Activated CD4-positive, alpha-beta T cell treated with anti-CD3 and anti-CD28 coated beads for 36 hours (primary cell): ENCODE data around the gene CIDEA. TPM values are rescaled to one million over a fixed set of nuclear protein-coding genes. Genes with fewer than 3 reads are reported as not detected.

Source experiments
- ATAC-seq: fragments of 200-7000 bp; cut with Tn5 transposase; one replicate; pipeline ENCODE4 v1.10.0; 2021; ENCODE audit warnings: mild to moderate bottlenecking, moderate library complexity
- CTCF ChIA-PET: fragments of 350-600 bp; sonication (Branson Sonifier 250); formaldehyde crosslinking; loops from one replicate; lab custom pipeline; 2021; ENCODE audit warnings: antibody characterized with exemption; lab: Charles Lee
- POLR2A ChIA-PET: fragments of 350-600 bp; sonication (Branson Sonifier 250); formaldehyde crosslinking; loops from one replicate; lab custom pipeline; 2021; ENCODE audit warnings: antibody characterized with exemption, inconsistent platforms; lab: Charles Lee
- DNase-seq: peaks from one replicate; pipeline ENCODE4 v3.0.0-alpha.2; 2020
- H3K27ac Mint-ChIP-seq: one replicate; pipeline ENCODE4 v1.8.0; 2021; ENCODE audit warnings: mixed read lengths
- H3K27me3 Mint-ChIP-seq: one replicate; pipeline ENCODE4 v1.8.0; 2021; ENCODE audit warnings: mixed read lengths
- H3K36me3 Mint-ChIP-seq: one replicate; pipeline ENCODE4 v1.8.0; 2021; ENCODE audit warnings: low read depth, mixed read lengths
- H3K4me1 Mint-ChIP-seq: one replicate; pipeline ENCODE4 v1.8.0; 2021; ENCODE audit warnings: mixed read lengths
- H3K4me3 Mint-ChIP-seq: one replicate; pipeline ENCODE4 v1.8.0; 2021; ENCODE audit warnings: mild to moderate bottlenecking, moderate library complexity, mixed read lengths
- H3K9me3 Mint-ChIP-seq: one replicate; pipeline ENCODE4 v1.8.0; 2021; ENCODE audit warnings: low read depth, mixed read lengths
- intact Hi-C, 2 experiments: fragments of 100-400 bp; cut with DNase I in 1 of 2; cut with micrococcal nuclease in 1 of 2; formaldehyde crosslinking; loops; one replicate each; pipeline versions ENCODE4 v1.14.2 to v1.15.1; 2022 to 2024; cut with DNase I, micrococcal nuclease
- total RNA-seq, 2 experiments: library from RNA; stranded (reverse); gene quantifications; one replicate each; pipeline ENCODE4 v1.2.3, GENCODE V29; 2021

The CIDEA gene
- total RNA-seq, 2 experiments from 2014 or later = not detected

- Mint-ChIP-seq H3K27ac (no peak overlapping the region), H3K4me1 (no peaks in the 10 kb centered on the region), H3K27me3 (peaks cover 8% of the 10 kb centered on the region), H3K36me3 (no peaks in the 10 kb centered on the region), H3K9me3 (no peaks in the 10 kb centered on the region), H3K4me3 (no peak overlapping the region)
- intact Hi-C loops = no loop called here
- ChIA-PET POLR2A (no interaction called here), CTCF (interaction anchor here (0.8 kb wide), 1 partner anchor 43 kb away, joined by 3 read pairs; no protein-coding TSS in a partner anchor)
- ATAC-seq (no peak), DNase-seq (no peak)
Measured at GRCh38 chr18:12278741-12279682, 24.9 kb downstream of the CIDEA start.

DNA sequence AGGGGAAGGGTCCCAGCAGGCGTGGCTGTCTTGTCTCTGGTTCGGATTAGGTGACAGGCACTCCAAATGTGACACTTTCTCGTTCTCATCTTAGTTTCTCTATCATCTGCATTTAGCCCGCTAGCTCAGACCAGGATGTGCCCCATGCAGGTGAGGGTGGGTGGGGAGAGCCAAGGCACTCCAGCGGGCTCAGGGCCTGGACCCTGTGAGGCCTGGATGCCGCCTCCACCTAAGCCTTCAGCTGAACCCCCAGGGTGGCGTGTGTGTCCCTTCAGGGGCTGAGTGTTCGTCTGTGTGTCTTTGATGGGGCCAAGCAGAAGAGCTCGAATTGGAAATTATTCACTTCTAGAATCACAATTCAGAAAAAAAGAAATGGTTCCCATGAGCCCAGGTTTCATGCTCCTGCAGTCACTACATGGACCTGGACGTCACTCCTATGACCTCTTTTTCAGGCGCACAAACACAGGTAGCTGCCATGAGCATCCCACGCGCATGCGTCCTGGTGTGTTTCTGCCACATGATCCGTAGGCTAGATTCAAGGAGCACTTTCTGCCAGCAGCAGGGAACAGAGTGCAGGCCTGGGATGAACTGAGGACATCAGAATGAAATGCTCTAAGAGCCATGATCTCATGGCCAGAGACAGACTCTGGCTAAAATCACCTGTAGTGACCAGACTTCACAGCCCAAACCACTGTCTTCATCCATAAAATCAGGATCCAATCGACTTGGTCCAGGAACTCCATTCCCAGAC lies 25.8 kb downstream of the CIDEA start:
- no peak overlapping the region for H3K27ac Mint-ChIP-seq
- no peaks in the 10 kb centered on the region for H3K4me1 Mint-ChIP-seq
- H3K4me3 Mint-ChIP-seq = no peak overlapping the region
- ChIA-PET CTCF (interaction anchor here (1.0 kb wide), 1 partner anchor 8 kb away, joined by 3 read pairs; no protein-coding TSS in a partner anchor), POLR2A (no interaction called here)
- H3K9me3 Mint-ChIP-seq = no peaks in the 10 kb centered on the region
- intact Hi-C loops = no loop called here
- DNase-seq (no peak), ATAC-seq (no peak)
- peaks cover 7% of the 10 kb centered on the region for H3K27me3 Mint-ChIP-seq
- no peaks in the 10 kb centered on the region for H3K36me3 Mint-ChIP-seq

GRCh38 chr18:12281861-12282260 lies 27.7 kb downstream of the CIDEA start:
- DNase-seq = no peak
- Mint-ChIP-seq H3K4me1 (no peaks in the 10 kb centered on the region), H3K27me3 (peaks cover 4% of the 10 kb centered on the region), H3K4me3 (no peak overlapping the region), H3K9me3 (no peaks in the 10 kb centered on the region), H3K27ac (no peak overlapping the region), H3K36me3 (no peaks in the 10 kb centered on the region)
- ChIA-PET POLR2A (interaction anchor here (0.6 kb wide), 1 partner anchor 220 kb away, joined by 4 read pairs; no protein-coding TSS in a partner anchor), CTCF (no interaction called here)
- ATAC-seq = no peak
- intact Hi-C loops = no loop called here

DNA sequence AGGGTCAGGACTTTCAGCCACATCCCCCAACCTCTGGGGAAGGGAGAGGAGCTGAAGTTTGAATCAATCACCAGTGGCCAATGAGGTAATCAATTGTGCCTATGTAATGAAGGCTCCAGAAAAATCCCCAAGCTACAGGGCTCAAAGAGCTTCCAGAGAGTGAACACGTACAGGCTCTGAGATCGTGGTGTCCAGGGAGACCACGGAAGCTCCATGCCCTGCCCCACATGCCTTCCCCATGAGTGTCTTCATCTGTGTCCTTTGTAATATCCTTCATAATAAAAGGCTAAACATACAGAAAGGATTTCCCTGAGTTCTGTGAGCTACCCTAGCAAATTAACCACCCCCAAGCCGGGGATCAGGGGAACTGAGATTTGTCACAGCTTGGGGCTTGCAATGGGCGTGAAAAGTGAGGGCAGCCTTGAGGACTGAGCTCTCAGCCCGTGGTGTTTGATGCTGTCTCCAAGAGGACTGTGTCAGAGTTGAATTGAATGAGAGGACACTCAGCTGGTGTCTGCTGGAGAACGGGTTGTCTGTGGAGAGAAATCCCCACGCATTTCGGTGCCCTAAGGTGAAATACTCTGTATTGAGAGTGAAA lies 28.4 kb downstream of the CIDEA start:
- no peaks in the 10 kb centered on the region for H3K4me1 Mint-ChIP-seq
- ChIA-PET POLR2A (no interaction called here), CTCF (interaction anchor here (1.0 kb wide), 1 partner anchor 29 kb away, joined by 3 read pairs; no protein-coding TSS in a partner anchor)
- intact Hi-C loops = no loop called here
- no peak overlapping the region for H3K27ac Mint-ChIP-seq
- H3K4me3 Mint-ChIP-seq = no peak overlapping the region
- no peak for DNase-seq
- ATAC-seq = no peak
- H3K27me3 Mint-ChIP-seq = peaks cover 4% of the 10 kb centered on the region
- H3K9me3 Mint-ChIP-seq = no peaks in the 10 kb centered on the region
- no peaks in the 10 kb centered on the region for H3K36me3 Mint-ChIP-seq

DNA sequence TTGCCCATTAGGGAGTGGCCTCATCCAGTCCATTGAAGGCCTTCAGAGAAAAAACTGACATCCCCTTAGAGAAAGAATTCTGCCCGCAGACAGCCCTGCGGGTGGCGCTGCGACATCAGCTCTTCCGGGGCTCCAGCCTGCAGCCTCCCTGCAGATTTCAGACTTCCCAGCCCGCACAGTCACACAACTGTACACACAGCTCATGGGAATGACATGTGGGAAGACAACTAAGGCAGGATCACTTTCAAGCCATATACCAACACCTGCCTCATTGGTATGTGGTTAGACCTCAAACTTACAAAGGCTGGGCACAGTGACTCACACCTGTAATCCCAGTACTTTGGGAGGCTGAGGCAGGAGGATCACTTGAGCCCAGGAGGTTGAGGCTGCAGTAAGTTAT lies 29.1 kb downstream of the CIDEA start:
- H3K27ac Mint-ChIP-seq = no peak overlapping the region
- ATAC-seq (no peak), DNase-seq (no peak)
- peaks cover 4% of the 10 kb centered on the region for H3K4me1 Mint-ChIP-seq
- no peaks in the 10 kb centered on the region for H3K9me3 Mint-ChIP-seq
- H3K27me3 Mint-ChIP-seq = peaks cover 9% of the 10 kb centered on the region
- H3K4me3 Mint-ChIP-seq = no peak overlapping the region
- CTCF ChIA-PET = interaction anchor here (0.8 to 1.0 kb wide), 2 partner anchors 28 to 875 kb away, joined by 3 to 4 read pairs; no protein-coding TSS in a partner anchor
- intact Hi-C loops = no loop called here
- no peaks in the 10 kb centered on the region for H3K36me3 Mint-ChIP-seq
- POLR2A ChIA-PET = no interaction called here

GRCh38 chr18:12283666-12284065 lies 29.5 kb downstream of the CIDEA start:
- CTCF ChIA-PET = interaction anchor here (0.8 kb wide), 1 partner anchor 875 kb away, joined by 4 read pairs; no protein-coding TSS in a partner anchor
- DNase-seq (no peak), ATAC-seq (no peak)
- no peak overlapping the region for H3K27ac Mint-ChIP-seq
- no peaks in the 10 kb centered on the region for H3K9me3 Mint-ChIP-seq
- peaks cover 4% of the 10 kb centered on the region for H3K4me1 Mint-ChIP-seq
- no peak overlapping the region for H3K4me3 Mint-ChIP-seq
- H3K36me3 Mint-ChIP-seq = no peaks in the 10 kb centered on the region
- H3K27me3 Mint-ChIP-seq = peaks cover 11% of the 10 kb centered on the region
- intact Hi-C loops = no loop called here
- POLR2A ChIA-PET = no interaction called here

DNA sequence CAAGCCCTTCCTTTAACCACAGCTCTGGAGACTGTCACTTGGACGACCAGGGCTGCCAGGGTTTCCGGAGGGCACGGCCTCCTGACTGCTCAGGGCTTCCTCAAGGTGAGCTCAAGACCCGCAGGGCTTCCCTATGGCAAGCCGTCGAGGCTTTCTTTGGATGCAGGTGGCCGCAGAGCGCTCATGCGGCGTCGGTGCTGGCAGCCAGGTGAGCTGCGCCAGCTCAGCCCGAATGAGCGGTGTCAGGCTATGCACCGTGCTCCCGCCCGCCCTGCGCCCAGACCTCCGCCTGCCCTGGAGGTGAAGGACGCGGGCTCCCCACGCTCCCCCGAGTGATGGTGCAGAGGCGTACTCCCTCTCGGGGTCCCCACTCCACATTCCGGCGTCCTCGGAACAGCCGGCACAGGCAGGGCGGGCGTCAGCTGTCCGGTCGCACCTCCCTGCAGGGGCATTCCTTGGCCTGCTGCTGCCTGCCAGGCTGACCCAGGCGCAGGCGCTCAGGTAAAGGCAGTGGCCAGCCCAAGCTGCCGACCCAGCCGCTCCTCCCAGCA lies 33.0 kb downstream of the CIDEA start:
- H3K9me3 Mint-ChIP-seq = no peaks in the 10 kb centered on the region
- CTCF ChIA-PET = interaction anchor here (0.8 to 1.7 kb wide), 3 partner anchors 14 to 631 kb away, joined by 3 to 5 read pairs (median 3); no protein-coding TSS in a partner anchor
- no peak overlapping the region for H3K4me3 Mint-ChIP-seq
- POLR2A ChIA-PET = no interaction called here
- H3K36me3 Mint-ChIP-seq = no peaks in the 10 kb centered on the region
- peaks cover 4% of the 10 kb centered on the region for H3K4me1 Mint-ChIP-seq
- no peak for ATAC-seq
- DNase-seq = no peak
- intact Hi-C loops = no loop called here
- H3K27ac Mint-ChIP-seq = no peak overlapping the region
- peaks cover 24% of the 10 kb centered on the region for H3K27me3 Mint-ChIP-seq

- no peak overlapping the region for H3K27ac Mint-ChIP-seq
- peaks cover 4% of the 10 kb centered on the region for H3K4me1 Mint-ChIP-seq
- no peaks in the 10 kb centered on the region for H3K36me3 Mint-ChIP-seq
- intact Hi-C loops = no loop called here
- ChIA-PET CTCF (interaction anchor here (0.6 to 1.7 kb wide), 3 partner anchors 16 to 632 kb away, joined by 3 to 5 read pairs (median 3); no protein-coding TSS in a partner anchor), POLR2A (no interaction called here)
- H3K27me3 Mint-ChIP-seq = peaks cover 22% of the 10 kb centered on the region
- ATAC-seq = no peak
- no peak for DNase-seq
- H3K9me3 Mint-ChIP-seq = no peaks in the 10 kb centered on the region
- H3K4me3 Mint-ChIP-seq = no peak overlapping the region
Measured at GRCh38 chr18:12287684-12288402, 33.7 kb downstream of the CIDEA start.

DNA sequence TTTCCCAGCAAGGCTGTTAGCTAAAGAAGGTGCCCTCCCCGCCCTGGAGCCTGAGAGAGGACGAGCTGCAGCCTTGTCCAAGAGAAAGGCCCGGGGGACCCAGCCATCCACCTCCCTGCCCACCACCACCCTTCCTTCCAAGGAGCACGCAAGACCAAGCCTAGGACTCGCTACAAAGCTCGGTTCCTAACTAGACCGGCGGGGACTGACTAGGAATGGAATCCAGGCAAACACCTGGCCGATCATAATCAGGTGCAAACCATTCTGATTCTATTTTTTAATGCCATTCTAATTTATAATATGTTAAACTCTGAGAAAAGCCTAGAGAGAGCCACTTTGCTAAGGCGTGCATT lies 34.2 kb downstream of the CIDEA start:
- ChIA-PET CTCF (interaction anchor here (0.6 kb wide), 1 partner anchor 39 kb away, joined by 3 read pairs; no protein-coding TSS in a partner anchor), POLR2A (no interaction called here)
- Mint-ChIP-seq H3K4me3 (no peak overlapping the region), H3K27me3 (peaks cover 23% of the 10 kb centered on the region), H3K27ac (no peak overlapping the region), H3K9me3 (no peaks in the 10 kb centered on the region), H3K36me3 (no peaks in the 10 kb centered on the region), H3K4me1 (peaks cover 4% of the 10 kb centered on the region)
- ATAC-seq (no peak), DNase-seq (no peak)
- intact Hi-C loops = no loop called here

- ATAC-seq (no peak), DNase-seq (no peak)
- ChIA-PET CTCF (interaction anchor here (0.9 kb wide), 1 partner anchor 39 kb away, joined by 3 read pairs; no protein-coding TSS in a partner anchor), POLR2A (no interaction called here)
- Mint-ChIP-seq H3K4me3 (no peak overlapping the region), H3K9me3 (no peaks in the 10 kb centered on the region), H3K27me3 (peaks cover 27% of the 10 kb centered on the region), H3K36me3 (no peaks in the 10 kb centered on the region), H3K27ac (no peak overlapping the region), H3K4me1 (peaks cover 4% of the 10 kb centered on the region)
- intact Hi-C loops = no loop called here
Measured at GRCh38 chr18:12290086-12290485, 35.9 kb downstream of the CIDEA start.
